Erythroblast (primary cell): Measurements from ENCODE around the gene BLMH.
"Not testable (repeated sequence)": the region's sequence is repeated elsewhere in the genome, so short reads cannot be mapped to it uniquely, and the experiment has no call there.

ENCODE experiments used
- DNase-seq, 2 experiments: peaks; one replicate each; lab custom pipeline; 2025; lab: John Stamatoyannopoulos, UW
- GATA1 ChIP-seq: IDR thresholded peaks from 2 replicates; pipeline ENCODE4 v1.6.1; 2011; ENCODE audit warnings: low read depth, mild to moderate bottlenecking, control low read depth, low read length, moderate library complexity
- POLR2A ChIP-seq: IDR thresholded peaks from 2 replicates; pipeline ENCODE4 v1.6.1; 2011; ENCODE audit warnings: mild to moderate bottlenecking, low read length

BLMH gene

DNA sequence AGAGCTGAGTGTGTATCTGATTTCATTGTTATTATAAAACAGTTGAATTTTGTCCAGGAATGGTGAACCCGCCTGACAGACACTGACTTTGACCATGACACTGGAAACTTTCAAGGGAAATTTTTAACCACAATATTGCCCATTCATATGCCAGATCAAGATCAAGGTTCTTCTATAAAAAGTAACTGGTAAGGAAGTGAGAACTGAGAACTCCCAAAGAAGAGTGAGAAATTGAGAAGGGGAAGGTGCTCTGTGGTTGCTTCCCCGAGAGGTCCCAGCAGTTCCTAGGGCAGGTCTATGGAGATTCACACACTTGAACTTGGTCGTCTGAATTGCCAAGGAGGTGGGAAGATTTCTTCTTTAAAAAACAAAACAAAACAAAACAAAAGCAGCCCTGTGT lies 83.5 kb downstream of the BLMH start:
- TF ChIP-seq GATA1 (no peak), POLR2A (no peak)
- DNase-seq = no peak

- no peak for DNase-seq
- no peak for TF ChIP-seq GATA1
- no peak for TF ChIP-seq POLR2A
Measured at GRCh38 chr17:30207655-30208054, 84.1 kb downstream of the BLMH start.

GRCh38 chr17:30203471-30203981 lies 88.2 kb downstream of the BLMH start:
- TF ChIP-seq POLR2A = no peak
- no peak for TF ChIP-seq GATA1

DNA sequence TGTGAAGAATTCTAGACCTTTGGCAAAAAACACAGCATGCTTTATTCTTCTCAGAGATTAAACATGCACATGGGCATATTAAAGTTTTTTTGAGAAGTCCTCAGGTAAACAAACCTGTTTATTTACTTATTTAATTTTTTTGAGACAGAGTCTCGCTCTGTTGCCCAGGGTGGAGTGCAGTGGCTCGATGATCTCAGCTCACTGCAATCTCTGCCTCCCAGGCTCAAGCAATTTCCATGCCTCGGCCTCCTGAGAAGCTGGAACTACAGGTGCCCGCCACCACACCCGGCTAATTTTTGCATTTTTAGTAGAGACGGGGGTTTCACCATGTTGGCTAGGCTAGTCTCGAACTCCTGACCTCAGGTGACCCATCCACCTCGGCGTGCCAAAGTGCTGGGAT lies 91.1 kb downstream of the BLMH start:
- not testable (repeated sequence) for DNase-seq

More at GRCh38 chr17:30203471-30203981, 88.2 kb downstream of the BLMH start:
- no peak for DNase-seq

GRCh38 chr17:30200106-30200505 lies 91.6 kb downstream of the BLMH start:
- peak; percentile 33 to 69 for DNase-seq
- TF ChIP-seq POLR2A (no peak), GATA1 (no peak)

DNA sequence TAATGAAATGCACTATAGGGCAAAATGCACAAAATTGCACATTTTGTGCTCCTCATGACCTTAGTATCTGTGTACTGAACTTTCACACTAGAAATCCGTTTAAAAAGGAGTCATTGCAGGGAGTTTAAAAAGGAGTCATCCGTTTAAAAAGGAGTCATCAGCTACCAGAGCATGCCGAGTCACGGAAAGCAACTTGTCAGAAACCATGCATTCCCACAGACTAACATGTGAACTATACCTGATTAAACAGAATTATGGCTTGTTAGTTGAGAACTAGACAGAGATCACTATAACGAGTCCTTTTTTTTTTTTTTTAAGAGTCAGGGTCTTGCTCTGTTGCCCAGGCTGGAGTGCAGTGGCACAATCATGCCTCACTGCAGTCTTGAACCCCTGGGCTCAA lies 92.1 kb downstream of the BLMH start:
- TF ChIP-seq POLR2A (no peak), GATA1 (no peak)
- no peak for DNase-seq
